ENCODE data around the gene CAPN12.

DNA sequence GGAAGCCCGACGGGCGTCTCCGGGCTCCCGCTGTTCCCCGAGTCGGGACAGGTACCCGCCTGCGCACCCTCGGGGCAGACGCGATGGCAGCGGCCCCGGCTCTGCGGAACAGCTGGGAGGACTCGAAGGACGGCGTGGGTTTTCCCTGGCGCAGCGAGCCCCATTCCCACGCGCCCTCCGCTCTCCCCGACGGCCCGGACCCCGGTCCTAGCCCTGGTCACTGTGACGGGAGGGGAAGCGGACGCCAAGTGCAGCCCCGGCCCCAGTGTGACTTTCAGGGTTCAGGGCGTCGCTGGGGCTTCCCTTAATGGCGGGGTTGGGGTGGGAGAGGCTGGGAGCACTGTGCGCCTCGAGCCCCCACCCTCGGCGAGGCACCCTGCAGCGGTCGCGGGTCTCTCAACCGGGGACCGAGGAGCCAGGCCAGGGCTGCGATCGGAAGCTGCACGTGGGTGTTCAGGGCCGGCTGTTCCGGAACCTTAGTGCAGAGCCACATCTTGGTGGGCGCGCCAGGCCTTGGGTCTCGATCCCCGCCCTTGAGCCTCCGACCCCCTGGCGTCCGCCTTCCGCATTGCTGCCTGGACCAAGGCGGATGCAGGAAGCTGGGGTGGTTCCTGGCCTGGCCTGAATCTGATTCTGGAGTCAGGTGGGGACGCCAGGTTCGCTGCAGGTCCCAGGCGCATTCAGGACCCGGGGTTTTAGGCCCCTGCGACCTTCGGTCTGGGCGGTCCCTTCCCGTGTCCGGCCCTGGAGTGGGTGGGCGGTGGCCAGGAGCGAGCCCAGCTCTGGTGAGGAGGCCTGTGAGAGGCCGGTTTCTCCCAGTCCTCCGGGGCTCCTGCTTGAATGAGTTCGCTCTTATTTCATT lies 48.2 kb upstream of the CAPN12 start:
- TF ChIP-seq POLR2A (IDR thresholded peaks at IDR 0.05; ENCODE audit: low read depth, low read length) (no peak), TAF1 (IDR thresholded peaks at IDR 0.05; ENCODE audit: low read depth, low read length) (no peak), POU2F2 (IDR thresholded peaks at IDR 0.05; ENCODE audit: low read depth, low read length) (no peak), PAX5 (IDR thresholded peaks at IDR 0.05; ENCODE audit: insufficient read depth, low read length, severe bottlenecking) (no peak)
